HL-60 (cell line): ENCODE results near the gene VWA8.

Experiments used
- DNase-seq, 2 experiments: peaks; one replicate each; pipeline ENCODE4 v3.0.0-alpha.2; 2010 to 2020; ENCODE audit warnings: low read depth in 1 of 2, low spot score in 1 of 2
- H3K27ac ChIP-seq: fragments of 250-450 bp; sonication (Bioruptor Pico); replicated peaks from 2 replicates; pipeline ENCODE4 v1.5.1; 2020; ENCODE audit warnings: mild to moderate bottlenecking, moderate library complexity
- H3K27me3 ChIP-seq: fragments of 250-450 bp; sonication (Bioruptor Pico); 2 replicates; pipeline ENCODE4 v1.5.1; 2021; ENCODE audit warnings: mild to moderate bottlenecking, moderate library complexity; ENCODE audit not compliant: insufficient read depth, poor library complexity, severe bottlenecking
- H3K4me3 ChIP-seq: replicated peaks from 2 replicates; pipeline ENCODE4 v1.5.1; 2011; ENCODE audit warnings: mild to moderate bottlenecking, control low read depth, low read length; ENCODE audit not compliant: insufficient read depth
- GABPA ChIP-seq: IDR thresholded peaks from 2 replicates; pipeline ENCODE4 v1.6.1; 2012; ENCODE audit warnings: low read depth
- POLR2AphosphoS5 ChIP-seq: IDR thresholded peaks from 2 replicates; pipeline ENCODE4 v1.6.1; 2012; ENCODE audit warnings: low read depth
- REST ChIP-seq: IDR thresholded peaks from 2 replicates; pipeline ENCODE4 v1.6.1; 2012; ENCODE audit warnings: low read depth; ENCODE audit not compliant: insufficient replicate concordance
- SPI1 ChIP-seq: IDR thresholded peaks from 2 replicates; pipeline ENCODE4 v1.6.1; 2012; ENCODE audit warnings: low read depth, mild to moderate bottlenecking, borderline replicate concordance
- TF ChIP-seq, protein P1 (sequence below): IDR thresholded peaks from one replicate; pipeline ENCODE4 v1.5.1; 2011; ENCODE audit warnings: low read length, control low read depth, inconsistent platforms; ENCODE audit not compliant: insufficient read depth

Gene VWA8

GRCh38 chr13:41934120-41934519 is 26.8 kb downstream of the VWA8 start:
- no peaks in the 10 kb centered on the region for H3K27me3 ChIP-seq
- no peak overlapping the region for H3K27ac ChIP-seq
- TF ChIP-seq GABPA: no peak
- TF ChIP-seq REST: no peak
- no peak overlapping the region for H3K4me3 ChIP-seq
- DNase-seq: no peak

GRCh38 chr13:41931337-41931736 is 29.6 kb downstream of the VWA8 start:
- Histone ChIP-seq H3K27me3 (no peaks in the 10 kb centered on the region), H3K27ac (no peak overlapping the region), H3K4me3 (no peak overlapping the region)
- no peak for DNase-seq
- no peak for TF ChIP-seq POLR2AphosphoS5

- Histone ChIP-seq H3K27me3 (no peaks in the 10 kb centered on the region), H3K27ac (no peak overlapping the region)
- TF ChIP-seq REST (no peak), GABPA (no peak), POLR2AphosphoS5 (no peak), SPI1 (no peak)
- TF ChIP-seq, protein P1, sequence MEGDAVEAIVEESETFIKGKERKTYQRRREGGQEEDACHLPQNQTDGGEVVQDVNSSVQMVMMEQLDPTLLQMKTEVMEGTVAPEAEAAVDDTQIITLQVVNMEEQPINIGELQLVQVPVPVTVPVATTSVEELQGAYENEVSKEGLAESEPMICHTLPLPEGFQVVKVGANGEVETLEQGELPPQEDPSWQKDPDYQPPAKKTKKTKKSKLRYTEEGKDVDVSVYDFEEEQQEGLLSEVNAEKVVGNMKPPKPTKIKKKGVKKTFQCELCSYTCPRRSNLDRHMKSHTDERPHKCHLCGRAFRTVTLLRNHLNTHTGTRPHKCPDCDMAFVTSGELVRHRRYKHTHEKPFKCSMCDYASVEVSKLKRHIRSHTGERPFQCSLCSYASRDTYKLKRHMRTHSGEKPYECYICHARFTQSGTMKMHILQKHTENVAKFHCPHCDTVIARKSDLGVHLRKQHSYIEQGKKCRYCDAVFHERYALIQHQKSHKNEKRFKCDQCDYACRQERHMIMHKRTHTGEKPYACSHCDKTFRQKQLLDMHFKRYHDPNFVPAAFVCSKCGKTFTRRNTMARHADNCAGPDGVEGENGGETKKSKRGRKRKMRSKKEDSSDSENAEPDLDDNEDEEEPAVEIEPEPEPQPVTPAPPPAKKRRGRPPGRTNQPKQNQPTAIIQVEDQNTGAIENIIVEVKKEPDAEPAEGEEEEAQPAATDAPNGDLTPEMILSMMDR: no peak
Measured at GRCh38 chr13:41930154-41930553, 30.8 kb downstream of the VWA8 start.

GRCh38 chr13:41928323-41928722 is 32.6 kb downstream of the VWA8 start:
- no peak for TF ChIP-seq SPI1
- TF ChIP-seq REST: no peak
- TF ChIP-seq, protein P1: no peak
- TF ChIP-seq POLR2AphosphoS5: no peak
- no peak for TF ChIP-seq GABPA
- no peak overlapping the region for H3K27ac ChIP-seq
- no peak overlapping the region for H3K4me3 ChIP-seq

More at GRCh38 chr13:41930154-41930553, 30.8 kb downstream of the VWA8 start:
- H3K4me3 ChIP-seq: no peak overlapping the region
- no peak for DNase-seq

More at GRCh38 chr13:41928323-41928722, 32.6 kb downstream of the VWA8 start:
- DNase-seq: no peak
- no peaks in the 10 kb centered on the region for H3K27me3 ChIP-seq
